Testis (tissue), 2 donors: ENCODE results near the gene CROCC.
"Not testable (repeated sequence)": the region's sequence is repeated elsewhere in the genome, so short reads cannot be mapped to it uniquely, and the experiment has no call there.

ENCODE experiments used
- CTCF ChIP-seq, 3 experiments: fragments of 450-650 bp in 2 of 3; fragments of 200-600 bp in 1 of 3; sonication (generic) in 1 of 3; IDR thresholded peaks; one replicate each; pipeline ENCODE4 v1.5.1; 2016 to 2019; ENCODE audit warnings: antibody characterized with exemption in 3 of 3, mild to moderate bottlenecking in 2 of 3, moderate library complexity in 1 of 3
- POLR2A ChIP-seq: fragments of 450-650 bp; IDR thresholded peaks from one replicate; pipeline ENCODE4 v1.6.1; 2017; ENCODE audit warnings: antibody characterized with exemption, mild to moderate bottlenecking, moderate library complexity

DNA sequence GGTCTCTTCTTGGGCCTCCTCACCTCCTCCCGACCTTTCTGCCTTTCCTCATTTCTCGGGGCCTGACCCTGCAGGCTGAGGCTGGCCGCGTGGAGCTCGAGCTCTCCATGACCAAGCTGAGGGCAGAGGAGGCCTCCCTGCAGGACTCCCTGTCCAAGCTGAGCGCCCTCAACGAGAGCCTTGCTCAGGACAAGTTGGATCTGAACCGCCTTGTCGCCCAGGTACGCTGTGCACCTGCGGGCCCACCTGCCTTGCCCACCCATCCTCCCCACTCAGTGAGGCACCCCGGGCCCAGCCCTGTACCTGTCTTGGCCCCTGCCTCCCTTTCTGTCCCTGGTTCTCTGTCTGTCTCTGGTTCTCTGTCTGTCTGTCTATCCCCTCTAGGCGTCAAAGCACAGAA lies 24.5 kb downstream of the CROCC start:
- TF ChIP-seq CTCF (IDR thresholded peaks at IDR 0.05); POLR2A: not testable (repeated sequence)
